ENCODE data around the gene IMMP2L.
"Not testable (repeated sequence)": the region's sequence is repeated elsewhere in the genome, so short reads cannot be mapped to it uniquely, and the experiment has no call there.

Gene IMMP2L

GRCh38 chr7:111075498-111075897 is 486.8 kb downstream of the IMMP2L start:
- Mint-ChIP-seq H3K36me3 (ENCODE audit: insufficient read depth) (no peaks in the 10 kb centered on the region), H3K27me3 (no peaks in the 10 kb centered on the region), H3K4me1 (peaks cover 10% of the 10 kb centered on the region), H3K4me3 (no peak overlapping the region), H3K27ac (ENCODE audit: low read depth) (no peak overlapping the region), H3K9me3 (no peaks in the 10 kb centered on the region)
- no peak for DNase-seq (ENCODE audit: low spot score in 2 of 2)
- no peak for ATAC-seq (replicated peaks; ENCODE audit: extremely low read depth, poor library complexity, severe bottlenecking)

- DNase-seq (ENCODE audit: low spot score in 2 of 2) (no peak), ATAC-seq (replicated peaks; ENCODE audit: extremely low read depth, poor library complexity, severe bottlenecking) (no peak)
- Mint-ChIP-seq H3K4me3 (no peak overlapping the region), H3K9me3 (no peaks in the 10 kb centered on the region), H3K4me1 (peaks cover 10% of the 10 kb centered on the region), H3K27ac (ENCODE audit: low read depth) (no peak overlapping the region), H3K27me3 (no peaks in the 10 kb centered on the region), H3K36me3 (ENCODE audit: insufficient read depth) (no peaks in the 10 kb centered on the region)
Measured at GRCh38 chr7:111074748-111075146, 487.5 kb downstream of the IMMP2L start.

- Mint-ChIP-seq H3K27ac (ENCODE audit: low read depth) (no peak overlapping the region), H3K9me3 (no peaks in the 10 kb centered on the region), H3K27me3 (no peaks in the 10 kb centered on the region), H3K4me1 (peaks cover 10% of the 10 kb centered on the region), H3K36me3 (ENCODE audit: insufficient read depth) (no peaks in the 10 kb centered on the region), H3K4me3 (no peak overlapping the region)
- ATAC-seq (replicated peaks; ENCODE audit: extremely low read depth, poor library complexity, severe bottlenecking): no peak
- no peak for DNase-seq (ENCODE audit: low spot score in 2 of 2)
Measured at GRCh38 chr7:111074071-111074747, 488.1 kb downstream of the IMMP2L start.

GRCh38 chr7:111072658-111073057 is 489.6 kb downstream of the IMMP2L start:
- H3K27ac Mint-ChIP-seq (ENCODE audit: low read depth); H3K27me3 Mint-ChIP-seq; H3K4me3 Mint-ChIP-seq; DNase-seq (ENCODE audit: low spot score in 2 of 2); H3K36me3 Mint-ChIP-seq (ENCODE audit: insufficient read depth); ATAC-seq (replicated peaks; ENCODE audit: extremely low read depth, poor library complexity, severe bottlenecking); H3K9me3 Mint-ChIP-seq: not testable (repeated sequence)
- H3K4me1 Mint-ChIP-seq: peaks cover 10% of the 10 kb centered on the region

GRCh38 chr7:111071556-111071955 is 490.7 kb downstream of the IMMP2L start:
- Mint-ChIP-seq H3K36me3 (ENCODE audit: insufficient read depth) (no peaks in the 10 kb centered on the region), H3K4me3 (no peak overlapping the region), H3K9me3 (no peaks in the 10 kb centered on the region), H3K4me1 (peaks cover 10% of the 10 kb centered on the region), H3K27me3 (no peaks in the 10 kb centered on the region), H3K27ac (ENCODE audit: low read depth) (no peak overlapping the region)
- ATAC-seq (replicated peaks; ENCODE audit: extremely low read depth, poor library complexity, severe bottlenecking) (no peak), DNase-seq (ENCODE audit: low spot score in 2 of 2) (no peak)

- Mint-ChIP-seq H3K4me3 (no peak overlapping the region), H3K4me1 (peaks cover 5% of the 10 kb centered on the region)
- DNase-seq (ENCODE audit: low spot score in 2 of 2): no peak
Measured at GRCh38 chr7:111068618-111069017, 493.7 kb downstream of the IMMP2L start.

GRCh38 chr7:111067682-111068081 is 494.6 kb downstream of the IMMP2L start:
- no peaks in the 10 kb centered on the region for H3K27me3 Mint-ChIP-seq
- ATAC-seq (replicated peaks; ENCODE audit: extremely low read depth, poor library complexity, severe bottlenecking) (no peak), DNase-seq (ENCODE audit: low spot score in 2 of 2) (no peak)
- H3K4me3 Mint-ChIP-seq: no peak overlapping the region
- no peaks in the 10 kb centered on the region for H3K36me3 Mint-ChIP-seq (ENCODE audit: insufficient read depth)
- no peak overlapping the region for H3K27ac Mint-ChIP-seq (ENCODE audit: low read depth)
- no peaks in the 10 kb centered on the region for H3K4me1 Mint-ChIP-seq
- no peaks in the 10 kb centered on the region for H3K9me3 Mint-ChIP-seq

More at GRCh38 chr7:111068618-111069017, 493.7 kb downstream of the IMMP2L start:
- no peaks in the 10 kb centered on the region for H3K36me3 Mint-ChIP-seq (ENCODE audit: insufficient read depth)
- no peaks in the 10 kb centered on the region for H3K9me3 Mint-ChIP-seq
- ATAC-seq (replicated peaks; ENCODE audit: extremely low read depth, poor library complexity, severe bottlenecking): no peak
- H3K27me3 Mint-ChIP-seq: no peaks in the 10 kb centered on the region
- H3K27ac Mint-ChIP-seq (ENCODE audit: low read depth): no peak overlapping the region

GRCh38 chr7:111067251-111067650 is 495.0 kb downstream of the IMMP2L start:
- no peak overlapping the region for H3K27ac Mint-ChIP-seq (ENCODE audit: low read depth)
- no peaks in the 10 kb centered on the region for H3K36me3 Mint-ChIP-seq (ENCODE audit: insufficient read depth)
- no peaks in the 10 kb centered on the region for H3K27me3 Mint-ChIP-seq
- DNase-seq (ENCODE audit: low spot score in 2 of 2): no peak
- no peaks in the 10 kb centered on the region for H3K9me3 Mint-ChIP-seq
- H3K4me1 Mint-ChIP-seq: no peaks in the 10 kb centered on the region
- H3K4me3 Mint-ChIP-seq: no peak overlapping the region
- ATAC-seq (replicated peaks; ENCODE audit: extremely low read depth, poor library complexity, severe bottlenecking): no peak

GRCh38 chr7:111063166-111063565 is 499.1 kb downstream of the IMMP2L start:
- no peaks in the 10 kb centered on the region for H3K27me3 Mint-ChIP-seq
- ATAC-seq (replicated peaks; ENCODE audit: extremely low read depth, poor library complexity, severe bottlenecking) (no peak), DNase-seq (ENCODE audit: low spot score in 2 of 2) (no peak)
- no peaks in the 10 kb centered on the region for H3K4me1 Mint-ChIP-seq
- H3K27ac Mint-ChIP-seq (ENCODE audit: low read depth): no peak overlapping the region
- no peaks in the 10 kb centered on the region for H3K9me3 Mint-ChIP-seq
- no peak overlapping the region for H3K4me3 Mint-ChIP-seq
- peaks cover 2% of the 10 kb centered on the region for H3K36me3 Mint-ChIP-seq (ENCODE audit: insufficient read depth)

GRCh38 chr7:111059833-111060232 is 502.5 kb downstream of the IMMP2L start:
- Mint-ChIP-seq H3K36me3 (ENCODE audit: insufficient read depth) (peaks cover 2% of the 10 kb centered on the region), H3K4me1 (no peaks in the 10 kb centered on the region), H3K4me3 (no peak overlapping the region), H3K9me3 (no peaks in the 10 kb centered on the region), H3K27me3 (no peaks in the 10 kb centered on the region), H3K27ac (ENCODE audit: low read depth) (no peak overlapping the region)
- ATAC-seq (replicated peaks; ENCODE audit: extremely low read depth, poor library complexity, severe bottlenecking): no peak
- DNase-seq (ENCODE audit: low spot score in 2 of 2): no peak

GRCh38 chr7:111057066-111057465 is 505.2 kb downstream of the IMMP2L start:
- H3K4me3 Mint-ChIP-seq: no peak overlapping the region
- H3K27ac Mint-ChIP-seq (ENCODE audit: low read depth): no peak overlapping the region
- ATAC-seq (replicated peaks; ENCODE audit: extremely low read depth, poor library complexity, severe bottlenecking) (no peak), DNase-seq (ENCODE audit: low spot score in 2 of 2) (no peak)
- no peaks in the 10 kb centered on the region for H3K4me1 Mint-ChIP-seq
- H3K27me3 Mint-ChIP-seq: no peaks in the 10 kb centered on the region
- H3K36me3 Mint-ChIP-seq (ENCODE audit: insufficient read depth): peaks cover 2% of the 10 kb centered on the region
- H3K9me3 Mint-ChIP-seq: no peaks in the 10 kb centered on the region

GRCh38 chr7:111056371-111056770 is 505.9 kb downstream of the IMMP2L start:
- DNase-seq (ENCODE audit: low spot score in 2 of 2) (no peak), ATAC-seq (replicated peaks; ENCODE audit: extremely low read depth, poor library complexity, severe bottlenecking) (no peak)
- Mint-ChIP-seq H3K9me3 (no peaks in the 10 kb centered on the region), H3K4me1 (no peaks in the 10 kb centered on the region), H3K4me3 (no peak overlapping the region), H3K27ac (ENCODE audit: low read depth) (no peak overlapping the region), H3K36me3 (ENCODE audit: insufficient read depth) (peaks cover 2% of the 10 kb centered on the region), H3K27me3 (no peaks in the 10 kb centered on the region)

GRCh38 chr7:111053035-111053434 is 509.3 kb downstream of the IMMP2L start:
- no peaks in the 10 kb centered on the region for H3K4me1 Mint-ChIP-seq
- no peaks in the 10 kb centered on the region for H3K9me3 Mint-ChIP-seq

More at GRCh38 chr7:111053035-111053434, 509.3 kb downstream of the IMMP2L start:
- no peak overlapping the region for H3K4me3 Mint-ChIP-seq
- H3K27me3 Mint-ChIP-seq: no peaks in the 10 kb centered on the region
- H3K36me3 Mint-ChIP-seq (ENCODE audit: insufficient read depth): no peaks in the 10 kb centered on the region
- no peak for DNase-seq (ENCODE audit: low spot score in 2 of 2)
- no peak for ATAC-seq (replicated peaks; ENCODE audit: extremely low read depth, poor library complexity, severe bottlenecking)
- H3K27ac Mint-ChIP-seq (ENCODE audit: low read depth): no peak overlapping the region

Data from central memory CD8-positive, alpha-beta T cell (primary cell).